HG02943 (cell line): Measurements from ENCODE around the gene EVC2.
"Not testable (repeated sequence)": the region's sequence is repeated elsewhere in the genome, so short reads cannot be mapped to it uniquely, and the experiment has no call there.

Experiments
- ATAC-seq: cut with Tn5 transposase; IDR thresholded peaks from one replicate; pipeline ENCODE4 v1.9.1; 2021; ENCODE audit warnings: mild to moderate bottlenecking, low read depth, moderate library complexity; ENCODE audit not compliant: unreplicated experiment

Gene EVC2

GRCh38 chr4:5742968-5743367 lies 34.6 kb upstream of the EVC2 start:
- no peak for ATAC-seq

- no peak for ATAC-seq
Observed at GRCh38 chr4:5742388-5742787, 34.0 kb upstream of the EVC2 start.

- ATAC-seq, result no peak
Observed at GRCh38 chr4:5738061-5738460, 29.7 kb upstream of the EVC2 start.

GRCh38 chr4:5735463-5735862 lies 27.1 kb upstream of the EVC2 start:
- no peak for ATAC-seq

- no peak for ATAC-seq
Observed at GRCh38 chr4:5734853-5735252, 26.5 kb upstream of the EVC2 start.

GRCh38 chr4:5732158-5732557 lies 23.8 kb upstream of the EVC2 start:
- no peak for ATAC-seq

- ATAC-seq, result no peak
Observed at GRCh38 chr4:5730993-5731990, 22.9 kb upstream of the EVC2 start.

- ATAC-seq, result no peak
Observed at GRCh38 chr4:5730436-5730835, 22.1 kb upstream of the EVC2 start.

GRCh38 chr4:5728412-5728811 lies 20.1 kb upstream of the EVC2 start:
- not testable (repeated sequence) for ATAC-seq

- ATAC-seq, result no peak
Observed at GRCh38 chr4:5724377-5724776, 16.0 kb upstream of the EVC2 start.

GRCh38 chr4:5722328-5722727 lies 14.0 kb upstream of the EVC2 start:
- no peak for ATAC-seq

GRCh38 chr4:5721923-5722322 lies 13.6 kb upstream of the EVC2 start:
- ATAC-seq, result no peak

GRCh38 chr4:5720980-5721379 lies 12.6 kb upstream of the EVC2 start:
- ATAC-seq, result no peak

- ATAC-seq, result no peak
Observed at GRCh38 chr4:5720157-5720850, 11.9 kb upstream of the EVC2 start.

- ATAC-seq, result no peak
Observed at GRCh38 chr4:5719350-5720055, 11.1 kb upstream of the EVC2 start.

- no peak for ATAC-seq
Observed at GRCh38 chr4:5718411-5718810, 10.1 kb upstream of the EVC2 start.

- ATAC-seq, result no peak
Observed at GRCh38 chr4:5717449-5718158, 9.2 kb upstream of the EVC2 start.

- no peak for ATAC-seq
Observed at GRCh38 chr4:5716391-5716790, 8.0 kb upstream of the EVC2 start.

- ATAC-seq, result no peak
Observed at GRCh38 chr4:5715357-5715756, 7.0 kb upstream of the EVC2 start.

GRCh38 chr4:5713861-5714260 lies 5.5 kb upstream of the EVC2 start:
- no peak for ATAC-seq
